OCI-LY1 (cell line): ENCODE data around the gene CRHR1.

Experiments
- H2AFZ ChIP-seq: fragments of 200-600 bp; sonication (generic), shearing (Covaris generic); 2 replicates; pipeline ENCODE4 v1.6.0; 2014; ENCODE audit warnings: antibody characterized with exemption, mild to moderate bottlenecking, low read length
- H3F3A ChIP-seq: fragments of 200-600 bp; sonication (generic), shearing (Covaris generic); 2 replicates; pipeline ENCODE4 v1.6.0; 2014; ENCODE audit warnings: mild to moderate bottlenecking, antibody characterized with exemption, low read length, moderate library complexity; ENCODE audit not compliant: insufficient read depth
- H3K27ac ChIP-seq: fragments of 200-600 bp; sonication (generic); 2 replicates; pipeline ENCODE4 v1.5.1; 2014; ENCODE audit warnings: low read length, mixed run types, mild to moderate bottlenecking, low read depth; ENCODE audit not compliant: poor library complexity, severe bottlenecking
- H3K27me3 ChIP-seq: fragments of 200-600 bp; sonication (generic); 2 replicates; pipeline ENCODE4 v1.6.0; 2014; ENCODE audit warnings: antibody characterized with exemption, mild to moderate bottlenecking, low read length, moderate library complexity; ENCODE audit not compliant: insufficient read depth
- H3K36me3 ChIP-seq: fragments of 200-600 bp; sonication (generic); 2 replicates; pipeline ENCODE4 v1.6.1; 2014; ENCODE audit warnings: mild to moderate bottlenecking, antibody characterized with exemption, low read length, moderate library complexity, mixed read lengths; ENCODE audit not compliant: insufficient read depth
- H3K4me1 ChIP-seq: fragments of 200-600 bp; sonication (generic); 2 replicates; pipeline ENCODE4 v1.5.1; 2014; ENCODE audit warnings: mild to moderate bottlenecking, low read length, moderate library complexity; ENCODE audit not compliant: insufficient read depth, severe bottlenecking
- H3K4me2 ChIP-seq: fragments of 200-600 bp; sonication (generic), shearing (Covaris generic); 2 replicates; pipeline ENCODE4 v1.6.1; 2014; ENCODE audit warnings: low read length
- H3K4me3 ChIP-seq: fragments of 200-600 bp; sonication (generic); 2 replicates; pipeline ENCODE4 v1.5.1; 2014; ENCODE audit warnings: low read length, low read depth, mild to moderate bottlenecking, mixed read lengths; ENCODE audit not compliant: poor library complexity, severe bottlenecking
- H3K79me2 ChIP-seq: fragments of 200-600 bp; shearing (Covaris generic); 2 replicates; pipeline ENCODE4 v1.6.1; 2016; ENCODE audit warnings: mixed run types, low read length, mixed read lengths; ENCODE audit not compliant: insufficient read depth
- H3K9ac ChIP-seq: fragments of 200-600 bp; sonication (generic), shearing (Covaris generic); 2 replicates; pipeline ENCODE4 v1.6.1; 2014; ENCODE audit warnings: mild to moderate bottlenecking, low read length, mixed read lengths
- H3K9me2 ChIP-seq: fragments of 200-600 bp; sonication (generic), shearing (Covaris generic); 2 replicates; pipeline ENCODE4 v1.6.1; 2014; ENCODE audit warnings: low read depth, mild to moderate bottlenecking, low read length, mixed read lengths
- H3K9me3 ChIP-seq: fragments of 200-600 bp; shearing (Covaris generic); 2 replicates; pipeline ENCODE4 v1.6.1; 2014; ENCODE audit warnings: low read length, mixed read lengths
- H4K20me1 ChIP-seq: fragments of 200-600 bp; sonication (generic), shearing (Covaris generic); 2 replicates; pipeline ENCODE4 v1.6.0; 2016; ENCODE audit warnings: mild to moderate bottlenecking, low read length; ENCODE audit not compliant: insufficient read depth
- EZH2 ChIP-seq: fragments of 200-600 bp; sonication (generic), shearing (Covaris generic); IDR thresholded peaks from 2 replicates; pipeline ENCODE4 v1.8.0; 2017; ENCODE audit warnings: borderline replicate concordance, mixed run types, mild to moderate bottlenecking, antibody characterized with exemption, low read length, moderate library complexity, mixed read lengths
- TF ChIP-seq, protein P1 (sequence below): fragments of 200-600 bp; sonication (generic), shearing (Covaris generic); IDR thresholded peaks from 2 replicates; pipeline ENCODE4 v1.5.1; 2017; ENCODE audit warnings: mild to moderate bottlenecking, antibody characterized with exemption, low read length, moderate library complexity, mixed read lengths

CRHR1 gene

DNA sequence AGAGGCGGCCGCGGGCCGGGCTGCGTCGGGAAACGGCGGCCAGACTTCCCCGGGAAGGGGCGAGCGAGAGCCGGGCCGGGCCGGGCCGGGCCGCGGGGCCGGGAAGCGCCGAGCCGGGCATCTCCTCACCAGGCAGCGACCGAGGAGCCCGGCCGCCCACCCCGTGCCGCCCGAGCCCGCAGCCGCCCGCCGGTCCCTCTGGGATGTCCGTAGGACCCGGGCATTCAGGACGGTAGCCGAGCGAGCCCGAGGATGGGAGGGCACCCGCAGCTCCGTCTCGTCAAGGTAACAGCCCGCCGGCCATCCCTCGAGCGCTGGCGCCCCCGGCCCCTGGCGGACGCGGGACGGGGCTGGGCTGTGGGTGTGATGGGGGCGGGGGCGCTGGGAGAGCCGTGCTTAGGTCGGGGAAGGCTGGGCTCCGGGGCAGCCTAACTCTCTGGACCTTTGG, at the start of gene CRHR1:
Gene CRHR1 (plus strand): TSS at position 28 of the 448 bp plus-strand sequence. CDS start 225 bp downstream, at position 253.
- Histone ChIP-seq H3K4me1 (no peaks in the 10 kb centered on the region), H3K27me3 (no peaks in the 10 kb centered on the region), H3K9me2 (no peaks in the 10 kb centered on the region), H3F3A (no peaks in the 10 kb centered on the region), H3K36me3 (no peaks in the 10 kb centered on the region), H4K20me1 (no peaks in the 10 kb centered on the region), H3K9me3 (no peaks in the 10 kb centered on the region), H3K79me2 (no peaks in the 10 kb centered on the region), H3K4me3 (no peak within 1 kb of the TSS), H3K4me2 (no peak within 1 kb of the TSS), H3K27ac (no peak within 1 kb of the TSS), H2AFZ (no peak within 1 kb of the TSS), H3K9ac (no peak within 1 kb of the TSS)
- no peak for TF ChIP-seq EZH2
- TF ChIP-seq, protein P1, sequence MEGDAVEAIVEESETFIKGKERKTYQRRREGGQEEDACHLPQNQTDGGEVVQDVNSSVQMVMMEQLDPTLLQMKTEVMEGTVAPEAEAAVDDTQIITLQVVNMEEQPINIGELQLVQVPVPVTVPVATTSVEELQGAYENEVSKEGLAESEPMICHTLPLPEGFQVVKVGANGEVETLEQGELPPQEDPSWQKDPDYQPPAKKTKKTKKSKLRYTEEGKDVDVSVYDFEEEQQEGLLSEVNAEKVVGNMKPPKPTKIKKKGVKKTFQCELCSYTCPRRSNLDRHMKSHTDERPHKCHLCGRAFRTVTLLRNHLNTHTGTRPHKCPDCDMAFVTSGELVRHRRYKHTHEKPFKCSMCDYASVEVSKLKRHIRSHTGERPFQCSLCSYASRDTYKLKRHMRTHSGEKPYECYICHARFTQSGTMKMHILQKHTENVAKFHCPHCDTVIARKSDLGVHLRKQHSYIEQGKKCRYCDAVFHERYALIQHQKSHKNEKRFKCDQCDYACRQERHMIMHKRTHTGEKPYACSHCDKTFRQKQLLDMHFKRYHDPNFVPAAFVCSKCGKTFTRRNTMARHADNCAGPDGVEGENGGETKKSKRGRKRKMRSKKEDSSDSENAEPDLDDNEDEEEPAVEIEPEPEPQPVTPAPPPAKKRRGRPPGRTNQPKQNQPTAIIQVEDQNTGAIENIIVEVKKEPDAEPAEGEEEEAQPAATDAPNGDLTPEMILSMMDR: no peak

DNA sequence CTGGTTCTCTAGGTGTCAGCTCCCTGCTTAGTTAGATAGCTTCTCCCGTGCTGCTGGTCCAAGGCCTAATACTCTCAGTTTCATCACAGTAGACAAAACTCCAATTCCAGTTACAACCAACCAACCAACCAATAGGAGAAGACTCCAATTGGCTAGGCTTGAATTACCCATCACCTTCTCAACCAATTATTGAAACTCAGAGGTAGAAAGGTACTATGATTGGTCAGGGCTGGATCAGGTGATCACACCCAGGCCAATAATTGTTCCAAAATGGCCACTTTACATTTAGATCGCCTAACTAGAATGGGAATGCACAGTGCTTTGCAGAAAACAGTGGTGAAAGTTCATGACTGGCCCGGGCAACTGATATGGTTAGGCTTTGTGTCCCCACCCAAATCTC, 49.5 kb upstream of the CRHR1 start:
- Histone ChIP-seq H3K4me3 (no peak overlapping the region), H3K9me2 (no peaks in the 10 kb centered on the region), H3K79me2 (no peaks in the 10 kb centered on the region), H2AFZ (no peak overlapping the region), H3K36me3 (no peaks in the 10 kb centered on the region), H3K9me3 (no peaks in the 10 kb centered on the region), H3K27ac (no peak overlapping the region), H3F3A (no peaks in the 10 kb centered on the region), H3K4me1 (no peaks in the 10 kb centered on the region), H3K9ac (no peak overlapping the region), H4K20me1 (no peaks in the 10 kb centered on the region), H3K4me2 (no peak overlapping the region), H3K27me3 (no peaks in the 10 kb centered on the region)
- no peak for TF ChIP-seq EZH2

DNA sequence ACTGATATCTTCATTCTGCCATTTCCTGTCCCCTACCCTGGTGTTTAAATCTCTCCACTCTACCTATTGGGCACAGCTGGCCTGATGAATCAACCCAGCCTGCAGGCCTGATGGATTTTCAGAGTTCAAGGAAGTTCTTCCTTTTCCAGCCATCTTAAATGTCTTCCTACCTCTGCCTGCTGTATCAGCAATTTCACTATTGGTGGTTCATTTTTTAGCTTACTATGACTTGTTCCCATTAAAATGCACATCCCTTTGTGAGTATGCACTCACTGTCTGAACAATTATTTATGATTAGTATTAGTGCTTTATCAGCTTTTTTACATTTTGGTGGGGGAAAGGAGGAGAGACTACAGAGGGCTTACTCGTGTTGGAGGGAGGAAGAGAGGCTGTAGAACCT, 48.6 kb upstream of the CRHR1 start:
- no peak for TF ChIP-seq EZH2
- TF ChIP-seq, protein P1: no peak

DNA sequence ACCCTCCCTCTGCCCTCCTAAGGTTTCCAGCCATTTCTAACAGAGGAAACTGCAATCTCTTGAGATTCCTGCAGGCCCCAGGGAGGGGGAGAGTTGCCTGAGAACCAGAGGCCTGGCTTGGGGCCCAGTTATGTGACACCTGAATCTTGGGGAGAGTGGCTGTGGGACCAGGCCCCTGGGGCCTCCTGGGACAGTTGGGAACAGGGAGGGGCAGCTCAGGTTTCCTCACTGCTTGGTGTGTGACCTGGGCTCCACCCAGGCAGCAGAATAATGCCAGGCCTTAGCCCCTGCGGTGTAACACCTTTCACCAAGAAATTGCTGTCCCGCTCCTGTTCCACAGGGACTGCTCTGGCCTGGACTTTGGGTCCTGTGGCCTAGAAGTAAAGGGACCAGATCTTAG, 44.3 kb upstream of the CRHR1 start:
- Histone ChIP-seq H3K9me2 (no peaks in the 10 kb centered on the region), H4K20me1 (no peaks in the 10 kb centered on the region), H2AFZ (no peak overlapping the region), H3K4me1 (no peaks in the 10 kb centered on the region), H3K27ac (no peak overlapping the region), H3K36me3 (no peaks in the 10 kb centered on the region), H3F3A (no peaks in the 10 kb centered on the region), H3K9ac (no peak overlapping the region), H3K9me3 (no peaks in the 10 kb centered on the region), H3K27me3 (no peaks in the 10 kb centered on the region), H3K79me2 (no peaks in the 10 kb centered on the region), H3K4me2 (no peak overlapping the region), H3K4me3 (no peak overlapping the region)
- TF ChIP-seq, protein P1: no peak
- TF ChIP-seq EZH2: no peak

More for the DNA sequence above, 48.6 kb upstream of the CRHR1 start:
- Histone ChIP-seq H4K20me1 (no peaks in the 10 kb centered on the region), H3K4me1 (no peaks in the 10 kb centered on the region), H3K79me2 (no peaks in the 10 kb centered on the region), H3F3A (no peaks in the 10 kb centered on the region), H3K27ac (no peak overlapping the region), H3K9me3 (no peaks in the 10 kb centered on the region), H3K9ac (no peak overlapping the region), H2AFZ (no peak overlapping the region), H3K9me2 (no peaks in the 10 kb centered on the region), H3K27me3 (no peaks in the 10 kb centered on the region), H3K4me3 (no peak overlapping the region), H3K4me2 (no peak overlapping the region), H3K36me3 (no peaks in the 10 kb centered on the region)
